Measurements from ENCODE around the gene TP73.

TP73 gene

DNA sequence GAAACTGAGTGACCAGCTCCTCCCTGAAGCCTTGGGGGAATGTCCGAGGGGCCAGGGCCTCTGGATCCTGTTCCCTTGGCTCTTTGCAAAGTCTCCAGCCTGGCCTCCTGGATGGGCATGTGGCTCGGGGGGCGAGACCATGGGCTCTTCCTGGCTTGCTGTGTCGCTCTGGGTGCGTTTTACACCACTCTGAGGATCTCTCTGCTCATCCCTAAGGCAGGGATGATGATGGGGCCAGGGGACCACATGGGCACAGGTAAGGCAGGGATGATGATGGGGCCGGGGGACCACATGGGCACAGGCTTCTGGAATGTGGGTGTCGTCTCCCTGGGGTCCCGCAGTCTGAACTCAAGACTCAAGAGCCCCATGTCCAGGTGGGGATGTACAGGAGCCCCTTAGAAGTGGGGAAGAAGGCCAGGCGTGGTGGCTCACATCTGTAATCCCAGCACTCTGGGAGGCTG, 17.7 kb downstream of the TP73 start:
- Mint-ChIP-seq H3K4me1 (peaks cover 15% of the 10 kb centered on the region), H3K27ac (no peak overlapping the region), H3K36me3 (ENCODE audit: low read depth) (no peaks in the 10 kb centered on the region), H3K9me3 (no peaks in the 10 kb centered on the region), H3K4me3 (no peak overlapping the region), H3K27me3 (ENCODE audit: low read depth) (peaks cover 54% of the 10 kb centered on the region)
- TF ChIP-seq, protein P1, sequence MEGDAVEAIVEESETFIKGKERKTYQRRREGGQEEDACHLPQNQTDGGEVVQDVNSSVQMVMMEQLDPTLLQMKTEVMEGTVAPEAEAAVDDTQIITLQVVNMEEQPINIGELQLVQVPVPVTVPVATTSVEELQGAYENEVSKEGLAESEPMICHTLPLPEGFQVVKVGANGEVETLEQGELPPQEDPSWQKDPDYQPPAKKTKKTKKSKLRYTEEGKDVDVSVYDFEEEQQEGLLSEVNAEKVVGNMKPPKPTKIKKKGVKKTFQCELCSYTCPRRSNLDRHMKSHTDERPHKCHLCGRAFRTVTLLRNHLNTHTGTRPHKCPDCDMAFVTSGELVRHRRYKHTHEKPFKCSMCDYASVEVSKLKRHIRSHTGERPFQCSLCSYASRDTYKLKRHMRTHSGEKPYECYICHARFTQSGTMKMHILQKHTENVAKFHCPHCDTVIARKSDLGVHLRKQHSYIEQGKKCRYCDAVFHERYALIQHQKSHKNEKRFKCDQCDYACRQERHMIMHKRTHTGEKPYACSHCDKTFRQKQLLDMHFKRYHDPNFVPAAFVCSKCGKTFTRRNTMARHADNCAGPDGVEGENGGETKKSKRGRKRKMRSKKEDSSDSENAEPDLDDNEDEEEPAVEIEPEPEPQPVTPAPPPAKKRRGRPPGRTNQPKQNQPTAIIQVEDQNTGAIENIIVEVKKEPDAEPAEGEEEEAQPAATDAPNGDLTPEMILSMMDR (IDR thresholded peaks at IDR 0.05; ENCODE audit: unreplicated experiment in 3 of 3): no peak

DNA sequence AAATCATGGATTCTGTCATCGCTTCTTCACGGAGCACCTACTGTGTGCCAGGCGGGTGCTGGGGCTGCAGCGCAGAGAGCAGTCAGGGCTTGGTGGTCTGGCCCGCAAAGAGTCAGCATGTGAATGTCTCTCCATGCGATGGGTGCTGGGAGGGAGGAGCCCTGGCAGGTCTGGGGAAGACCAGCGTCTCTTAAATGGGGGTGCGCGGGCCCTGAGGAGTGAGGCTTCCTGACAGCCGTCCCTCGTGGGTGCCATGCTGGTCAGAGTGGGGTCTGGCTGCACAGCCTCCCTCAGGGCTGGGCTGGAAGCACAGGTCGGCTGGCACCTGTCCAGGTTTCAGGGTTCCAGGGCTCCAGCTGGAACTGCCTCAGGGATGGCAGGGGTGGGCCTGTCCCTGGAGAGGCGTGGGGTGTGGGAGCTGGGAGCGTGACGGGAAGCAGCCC, 18.5 kb downstream of the TP73 start:
- Mint-ChIP-seq H3K27ac (no peak overlapping the region), H3K27me3 (ENCODE audit: low read depth) (peaks cover 55% of the 10 kb centered on the region), H3K4me3 (no peak overlapping the region), H3K4me1 (peaks cover 15% of the 10 kb centered on the region), H3K36me3 (ENCODE audit: low read depth) (no peaks in the 10 kb centered on the region), H3K9me3 (no peaks in the 10 kb centered on the region)
- TF ChIP-seq, protein P1 (IDR thresholded peaks at IDR 0.05; ENCODE audit: unreplicated experiment in 3 of 3): no peak

DNA sequence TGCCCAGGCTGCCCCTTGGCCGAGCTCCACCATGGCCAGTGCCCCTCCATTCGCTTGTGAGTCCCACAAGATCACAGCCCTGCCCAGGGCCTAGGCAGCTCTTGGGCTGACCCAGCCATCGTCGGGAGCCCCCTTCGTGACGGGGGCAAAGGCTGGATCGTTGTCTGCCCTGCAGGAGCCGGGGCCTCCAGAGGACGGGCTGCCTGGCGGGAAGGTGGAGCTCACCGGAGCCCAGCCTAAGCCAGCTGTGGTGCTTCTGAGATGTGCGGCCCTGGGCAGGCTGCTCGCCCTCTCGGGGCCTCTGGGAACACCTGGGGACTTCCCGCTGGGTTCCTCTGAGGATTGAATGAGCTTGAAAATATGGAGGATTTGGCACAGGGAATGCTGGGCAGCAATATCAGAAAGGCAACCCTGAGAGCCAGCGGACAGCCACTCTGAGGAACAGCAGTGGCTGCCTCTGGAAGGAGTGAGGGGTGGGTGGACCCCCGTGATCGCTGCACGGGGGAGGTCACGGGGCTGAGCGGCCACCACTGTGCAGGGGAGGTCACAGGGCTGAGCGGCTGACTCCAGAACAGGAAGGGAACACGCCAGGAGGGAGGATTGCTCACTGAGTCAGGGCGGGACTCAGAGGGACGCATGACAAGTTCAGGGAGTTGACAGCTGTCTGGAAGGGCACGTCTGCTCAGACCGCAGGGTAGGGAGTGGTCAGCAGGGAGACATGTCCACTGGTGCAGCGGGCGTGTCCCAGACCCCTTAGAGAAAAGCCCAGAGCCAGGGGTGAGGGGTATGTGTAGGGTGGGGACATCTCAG, 19.3 kb downstream of the TP73 start:
- Mint-ChIP-seq H3K4me3 (peak overlapping the region in 1 of 3 experiments; percentile 37), H3K27me3 (ENCODE audit: low read depth) (peaks cover 58% of the 10 kb centered on the region), H3K9me3 (no peaks in the 10 kb centered on the region), H3K27ac (no peak overlapping the region), H3K36me3 (ENCODE audit: low read depth) (no peaks in the 10 kb centered on the region), H3K4me1 (peaks cover 15% of the 10 kb centered on the region)
- TF ChIP-seq, protein P1 (IDR thresholded peaks at IDR 0.05; ENCODE audit: unreplicated experiment in 3 of 3): no peak

DNA sequence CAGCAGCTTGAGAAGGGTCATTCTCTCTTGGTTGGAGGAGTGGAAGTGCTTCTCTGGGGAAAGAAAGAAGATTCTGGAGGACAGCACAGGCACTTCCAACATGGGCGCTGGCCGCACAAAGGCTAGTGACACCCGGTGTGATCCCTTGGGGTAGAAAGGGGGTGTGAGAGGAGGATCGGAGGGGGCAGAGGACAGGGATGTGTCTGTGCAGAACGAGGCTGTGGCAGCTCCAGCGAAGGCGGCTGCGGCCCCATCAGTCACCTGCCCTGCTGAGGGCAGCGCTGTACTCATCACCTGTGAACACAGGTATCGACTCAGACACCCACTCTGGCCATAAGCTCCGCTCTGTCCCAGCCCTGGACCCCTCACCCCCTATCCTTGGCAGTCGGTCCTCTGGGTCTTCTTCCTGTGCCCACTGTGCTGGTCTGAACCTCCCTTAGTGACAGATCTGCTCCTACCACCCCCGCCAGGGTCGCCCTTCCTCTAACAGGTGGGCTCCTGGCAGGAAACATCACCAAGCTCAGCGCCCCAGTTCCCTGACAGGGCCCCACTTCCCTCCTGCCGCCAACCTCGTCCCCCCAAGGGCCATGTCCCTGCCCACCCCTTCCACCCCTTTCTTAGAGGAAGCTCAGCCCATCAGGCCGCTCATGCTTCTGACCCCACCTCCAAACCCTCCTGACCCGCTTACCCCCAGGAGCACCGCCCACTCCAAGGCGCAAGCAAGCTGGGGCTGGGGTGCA, 20.1 kb downstream of the TP73 start:
- TF ChIP-seq, protein P1 (IDR thresholded peaks at IDR 0.05; ENCODE audit: unreplicated experiment in 3 of 3): no peak
- peaks cover 54% of the 10 kb centered on the region for H3K27me3 Mint-ChIP-seq (ENCODE audit: low read depth)
- H3K4me1 Mint-ChIP-seq: peaks cover 15% of the 10 kb centered on the region
- H3K36me3 Mint-ChIP-seq (ENCODE audit: low read depth): no peaks in the 10 kb centered on the region
- no peaks in the 10 kb centered on the region for H3K9me3 Mint-ChIP-seq
- no peak overlapping the region for H3K4me3 Mint-ChIP-seq
- no peak overlapping the region for H3K27ac Mint-ChIP-seq

DNA sequence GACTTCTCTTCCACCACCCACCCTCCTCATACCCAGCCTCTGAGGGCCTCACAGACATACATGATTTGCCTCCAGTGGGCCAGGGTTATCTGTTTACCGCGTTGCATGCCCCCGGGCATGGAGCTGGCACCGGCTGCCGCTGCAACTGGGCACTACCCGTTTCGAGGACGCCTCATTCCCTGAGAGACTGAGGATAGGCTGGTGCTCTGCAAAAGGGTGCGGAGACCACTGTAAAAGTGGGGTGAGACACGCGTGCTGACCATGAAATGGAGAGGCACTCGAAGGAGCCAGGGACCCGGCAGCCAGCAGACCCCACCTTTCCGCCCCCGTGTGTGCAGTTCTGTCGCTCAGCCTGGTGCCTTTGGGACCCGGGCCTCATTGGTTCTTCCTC, 20.6 kb downstream of the TP73 start:
- no peak overlapping the region for H3K27ac Mint-ChIP-seq
- H3K9me3 Mint-ChIP-seq: no peaks in the 10 kb centered on the region
- H3K4me3 Mint-ChIP-seq: no peak overlapping the region
- TF ChIP-seq, protein P1 (IDR thresholded peaks at IDR 0.05; ENCODE audit: unreplicated experiment in 3 of 3): no peak
- H3K4me1 Mint-ChIP-seq: peaks cover 14% of the 10 kb centered on the region
- H3K36me3 Mint-ChIP-seq (ENCODE audit: low read depth): no peaks in the 10 kb centered on the region
- H3K27me3 Mint-ChIP-seq (ENCODE audit: low read depth): peaks cover 58% of the 10 kb centered on the region

All from nephron (organoid).